Measurements from ENCODE around the gene RGS6.

DNA sequence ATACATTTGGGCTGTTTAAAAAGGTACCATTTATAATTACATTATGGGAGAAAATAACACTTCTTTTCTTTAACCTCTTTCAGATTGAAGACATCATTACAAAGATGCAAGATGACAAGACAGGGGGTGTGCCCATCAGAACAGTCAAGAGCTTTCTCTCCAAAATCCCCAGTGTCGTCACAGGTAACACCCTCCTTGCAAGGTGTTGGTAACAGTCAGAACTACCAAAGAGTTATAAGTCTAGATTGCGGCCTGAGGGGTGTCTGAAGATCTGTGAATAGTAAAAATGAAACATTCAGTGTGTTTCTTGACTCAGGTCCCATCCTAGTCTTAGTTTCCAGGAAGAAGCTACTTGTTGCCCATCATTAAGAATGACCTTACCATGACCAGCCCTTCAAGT, 419.8 kb downstream of the RGS6 start:
- TF ChIP-seq EZH2 (IDR thresholded peaks at IDR 0.05; ENCODE audit: insufficient read depth, poor library complexity, severe bottlenecking) (no peak), EZH2phosphoT487 (IDR thresholded peaks at IDR 0.05; ENCODE audit: insufficient read depth, low read depth) (no peak)
